Measurements from ENCODE around the gene SFXN5. TPM values are rescaled to one million over a fixed set of nuclear protein-coding genes. Genes with fewer than 3 reads are reported as not detected.
A peak's percentile ranks its signal among the peaks of the same experiment; 100 is the strongest.

Gene SFXN5
- polyA plus RNA-seq, 5 donors: 13.7 to 17.6 (median 14.9) TPM

DNA sequence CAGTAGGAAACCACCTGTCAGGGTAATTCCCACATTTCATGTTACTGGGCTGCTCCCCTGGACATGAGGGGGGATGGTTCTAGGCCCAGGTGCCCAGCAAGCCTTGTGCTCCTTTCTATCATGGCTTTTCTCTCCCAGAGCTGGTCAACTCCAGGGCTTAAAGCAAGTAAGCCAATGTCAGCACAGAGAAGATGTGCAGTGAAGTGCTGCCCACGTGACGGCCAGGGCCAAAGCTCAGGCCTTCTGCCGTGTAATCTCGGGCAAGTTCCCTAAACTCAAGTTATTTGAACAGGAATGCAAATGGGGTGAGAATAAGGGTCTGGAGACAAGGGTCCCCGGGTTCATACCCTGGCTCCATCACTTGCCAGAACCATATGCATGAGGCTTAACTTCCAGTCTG, 16.5 kb downstream of the SFXN5 start:
- DNase-seq: no peak

DNA sequence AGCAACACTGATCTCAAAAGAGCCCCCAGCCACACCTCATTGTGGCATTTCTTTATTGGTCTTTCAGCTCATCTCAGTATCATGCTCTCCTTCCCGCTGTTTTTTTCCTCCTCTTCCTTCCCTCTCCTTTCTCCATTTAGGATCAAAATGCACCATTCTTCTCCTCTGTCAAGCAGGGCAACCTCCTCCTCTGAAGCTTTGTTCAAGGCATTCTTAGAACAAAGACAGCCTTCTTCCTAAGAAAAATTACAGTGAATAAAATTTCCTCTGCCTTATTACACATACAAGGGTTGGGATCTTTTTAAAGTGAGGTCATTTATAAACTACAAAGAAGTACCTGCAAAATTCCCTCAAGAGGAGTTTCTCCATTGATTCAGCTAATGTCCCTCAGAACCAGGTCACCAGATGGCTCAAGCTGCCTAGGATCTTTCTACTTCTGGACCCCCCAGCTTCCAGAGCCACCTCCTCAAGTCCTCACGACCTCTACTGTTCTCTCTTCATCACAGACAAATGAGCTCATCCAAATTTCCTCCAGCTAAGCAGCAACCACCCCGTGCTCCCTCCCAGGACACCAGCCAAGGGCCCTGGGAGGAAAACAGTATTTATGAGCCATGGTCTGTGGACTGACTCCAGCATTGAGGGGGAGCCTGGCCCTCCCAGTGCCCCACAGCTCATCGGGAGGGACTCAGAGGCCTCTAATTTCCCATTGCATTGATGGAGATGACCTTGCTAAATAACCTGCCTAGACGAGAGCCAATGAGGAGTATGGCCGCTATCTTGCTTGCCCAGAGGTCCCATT, 18.0 kb downstream of the SFXN5 start:
- DNase-seq: no peak

DNA sequence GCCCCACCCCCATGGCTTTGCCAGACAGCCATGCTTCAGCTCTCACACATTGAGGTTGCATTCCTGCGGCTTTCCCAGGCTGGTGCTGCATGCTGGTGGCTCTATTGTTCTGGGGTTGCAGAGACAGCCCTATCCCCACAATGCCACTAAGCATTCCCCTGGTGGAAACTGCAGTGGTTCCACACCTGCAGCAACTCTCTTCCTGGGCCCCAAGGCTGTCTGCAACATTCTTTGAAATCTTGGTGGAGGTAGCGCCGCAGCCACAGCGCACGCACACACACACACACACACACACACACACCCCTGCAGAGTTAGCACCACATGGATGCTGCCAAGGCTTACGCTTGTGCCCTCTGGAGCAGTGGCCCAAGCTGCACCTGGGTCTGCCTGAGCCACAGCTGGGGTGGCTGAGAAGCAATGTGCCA, 21.4 kb downstream of the SFXN5 start:
- no peak for DNase-seq

DNA sequence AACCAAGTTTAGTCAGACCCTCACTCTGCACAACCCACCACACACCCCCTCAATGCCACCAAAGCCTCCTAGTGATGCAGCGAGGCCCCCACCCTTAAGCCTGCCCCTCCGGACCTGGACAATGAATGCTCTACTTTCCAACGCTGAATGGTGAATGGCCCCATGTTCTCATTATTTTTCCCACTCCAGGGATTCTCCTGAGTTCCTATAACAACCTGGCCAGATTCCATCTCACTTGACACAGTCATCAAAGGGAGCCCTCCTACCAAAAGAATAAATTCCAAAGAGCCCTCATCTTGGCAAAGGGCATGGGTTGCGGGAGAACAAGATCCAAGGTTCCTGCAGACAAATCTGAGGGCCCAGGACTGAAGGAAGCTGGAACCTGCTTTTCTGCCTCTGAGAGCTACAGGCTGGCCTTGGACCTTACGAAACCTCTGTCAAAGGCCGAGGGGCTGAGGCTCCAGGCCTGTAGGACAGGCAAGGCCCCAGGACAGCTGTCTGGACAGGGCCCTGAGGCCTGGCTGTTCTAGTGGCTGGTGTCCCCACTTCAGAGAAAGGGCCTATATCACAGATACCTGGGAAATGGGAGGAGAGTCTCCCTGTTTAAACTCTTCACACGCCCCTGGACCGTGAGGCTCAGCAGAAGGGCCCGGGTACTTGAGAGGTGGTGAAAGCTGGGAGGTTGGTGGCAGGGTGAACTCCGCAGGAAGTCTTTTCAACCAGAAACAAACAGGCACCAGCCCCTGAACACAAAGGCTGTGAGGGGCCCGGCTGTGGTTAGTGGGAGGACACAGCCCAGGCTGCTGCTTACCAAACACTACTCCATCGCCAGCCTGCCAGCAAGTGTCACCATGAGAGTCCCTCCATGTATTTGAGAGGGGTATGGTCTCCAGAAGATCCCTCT, 27.3 kb downstream of the SFXN5 start:
- DNase-seq: peak in 1 of 2 donors; percentile 13

DNA sequence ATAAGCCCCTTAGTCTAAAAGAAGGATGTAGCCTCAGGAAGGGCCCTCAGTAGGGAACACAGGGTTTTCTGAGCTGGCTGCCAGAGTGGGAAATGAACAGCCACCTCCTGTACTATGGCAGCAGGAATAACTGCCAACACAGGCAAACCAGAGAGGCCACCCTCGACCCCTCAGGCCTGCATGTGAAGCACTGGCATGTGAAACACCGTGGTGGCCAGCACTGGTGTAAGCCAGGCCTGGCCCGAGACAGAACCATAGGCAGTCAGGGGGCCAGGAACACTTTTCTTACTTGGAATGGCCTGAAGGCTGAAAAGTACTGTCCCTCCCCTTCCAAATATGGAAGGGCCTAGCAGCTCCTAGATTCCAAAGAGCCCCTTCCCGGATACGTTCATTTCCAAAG, 28.2 kb downstream of the SFXN5 start:
- DNase-seq: no peak

DNA sequence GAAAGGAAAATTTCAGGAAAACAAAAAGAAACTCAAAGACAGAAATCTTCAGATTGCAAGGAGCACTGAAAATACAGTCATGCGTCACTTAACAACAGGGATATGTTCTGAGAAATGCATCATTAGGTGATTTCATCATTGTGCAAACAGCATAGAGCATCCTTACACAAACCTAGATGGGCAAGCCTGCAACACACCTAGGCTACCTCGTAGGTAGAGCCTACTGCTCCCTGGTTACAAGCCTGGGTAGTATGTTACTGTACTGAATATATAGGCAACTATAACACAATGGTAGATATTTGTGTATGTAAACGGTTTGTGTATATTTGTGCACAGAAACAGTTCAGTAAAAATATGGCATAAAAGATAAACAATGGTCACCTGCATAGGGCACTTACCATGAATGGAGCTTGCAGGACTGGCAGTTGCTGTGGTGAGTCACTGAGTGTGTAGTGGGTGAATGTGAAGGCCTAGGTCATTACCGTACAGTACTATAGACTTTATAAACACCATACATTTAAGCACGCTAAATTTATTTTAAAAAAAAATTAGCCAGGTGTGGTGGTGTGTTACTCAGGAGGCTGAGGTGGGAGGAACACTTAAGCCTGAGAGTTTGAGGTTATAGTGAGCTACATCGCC, 33.4 kb downstream of the SFXN5 start:
- no peak for DNase-seq

DNA sequence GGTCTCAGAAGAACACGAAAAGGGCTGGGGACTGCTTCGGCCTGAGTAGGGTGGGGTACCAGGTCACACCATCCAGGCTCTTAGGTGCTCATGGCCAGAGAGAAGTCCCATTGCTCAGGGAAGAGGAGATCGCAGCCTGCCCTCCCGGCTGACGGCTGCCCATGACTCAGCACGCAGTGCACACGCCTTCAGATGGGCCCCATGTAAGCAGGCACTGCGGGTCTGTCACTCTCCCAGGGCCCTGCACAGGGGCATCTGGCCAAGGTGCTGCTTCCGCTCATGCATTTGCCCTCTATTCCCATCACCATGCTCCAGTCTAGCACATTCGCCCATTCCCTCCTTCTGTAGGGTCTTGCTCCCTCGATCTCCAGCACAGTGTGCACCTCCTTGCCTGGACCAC, 34.7 kb downstream of the SFXN5 start:
- no peak for DNase-seq

DNA sequence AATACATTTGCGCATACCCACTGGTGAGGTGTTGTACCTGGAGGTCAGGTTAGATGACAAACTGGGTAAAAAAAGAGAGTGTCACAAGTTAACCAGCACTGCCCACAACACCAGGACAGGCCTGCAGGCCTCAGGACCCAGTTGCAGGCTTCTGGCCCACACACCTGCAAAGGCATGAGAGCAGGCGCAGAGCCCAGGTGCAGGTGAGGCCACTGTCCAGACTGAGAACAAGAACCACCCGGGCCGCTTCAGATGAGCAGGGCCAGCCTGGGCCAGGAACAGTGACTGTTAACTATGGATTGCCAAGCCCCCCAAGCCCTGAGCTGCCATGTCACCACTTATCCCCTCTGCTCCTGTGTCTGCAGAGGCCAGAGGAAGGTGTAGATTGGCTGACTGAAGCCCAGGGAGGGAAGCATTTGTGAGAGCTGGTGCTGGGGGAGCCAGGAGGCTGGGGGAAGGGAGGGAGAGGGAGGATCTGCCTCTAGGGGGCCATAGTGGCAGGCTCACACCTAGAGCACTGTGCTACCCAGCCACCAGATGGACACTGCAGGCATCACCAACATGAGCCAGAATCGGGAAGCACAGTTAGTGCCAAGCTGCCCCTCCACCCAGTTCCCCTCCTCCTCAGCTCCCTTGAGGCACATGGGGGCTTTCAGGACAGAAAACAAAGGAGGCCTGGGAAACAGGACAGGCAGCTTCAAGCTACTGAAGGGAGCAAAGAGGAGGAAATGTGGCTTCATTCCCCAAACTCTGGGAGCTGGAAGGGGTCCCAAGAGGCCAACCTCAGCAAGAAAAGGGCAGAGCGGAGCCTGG, 35.4 kb downstream of the SFXN5 start:
- no peak for DNase-seq

DNA sequence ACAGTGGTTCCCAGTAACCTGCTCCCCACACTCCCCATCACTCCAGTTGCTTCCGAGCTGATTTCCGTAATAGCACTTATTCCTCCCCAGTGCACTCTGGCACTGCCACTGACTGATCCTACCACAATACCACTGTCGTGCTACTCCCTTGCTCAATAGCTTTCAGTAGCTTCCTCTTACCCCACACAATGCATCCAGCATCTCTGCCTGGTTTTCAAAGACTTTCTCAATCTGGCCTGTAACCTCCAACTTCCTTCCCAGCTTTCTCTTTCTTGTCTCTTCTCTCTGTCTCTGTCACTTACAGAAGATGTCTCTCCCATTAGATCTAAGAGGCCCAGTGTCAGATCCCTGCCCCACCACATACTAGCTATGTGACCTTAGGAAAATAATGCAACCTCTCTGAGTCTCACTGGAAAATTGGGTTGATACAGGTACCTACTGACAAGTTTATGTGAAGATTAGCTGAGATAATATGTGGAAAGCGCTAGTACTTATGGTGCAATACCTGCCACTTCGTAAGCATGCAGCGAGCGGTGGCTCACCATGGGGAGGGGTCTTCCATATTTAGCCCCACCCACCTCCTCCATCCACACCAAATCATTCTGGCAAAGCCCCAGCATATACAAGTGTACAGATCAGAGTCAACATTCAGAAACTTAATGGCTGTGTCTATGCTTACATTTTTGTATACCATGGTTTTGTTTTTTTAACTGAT, 36.7 kb downstream of the SFXN5 start:
- no peak for DNase-seq

DNA sequence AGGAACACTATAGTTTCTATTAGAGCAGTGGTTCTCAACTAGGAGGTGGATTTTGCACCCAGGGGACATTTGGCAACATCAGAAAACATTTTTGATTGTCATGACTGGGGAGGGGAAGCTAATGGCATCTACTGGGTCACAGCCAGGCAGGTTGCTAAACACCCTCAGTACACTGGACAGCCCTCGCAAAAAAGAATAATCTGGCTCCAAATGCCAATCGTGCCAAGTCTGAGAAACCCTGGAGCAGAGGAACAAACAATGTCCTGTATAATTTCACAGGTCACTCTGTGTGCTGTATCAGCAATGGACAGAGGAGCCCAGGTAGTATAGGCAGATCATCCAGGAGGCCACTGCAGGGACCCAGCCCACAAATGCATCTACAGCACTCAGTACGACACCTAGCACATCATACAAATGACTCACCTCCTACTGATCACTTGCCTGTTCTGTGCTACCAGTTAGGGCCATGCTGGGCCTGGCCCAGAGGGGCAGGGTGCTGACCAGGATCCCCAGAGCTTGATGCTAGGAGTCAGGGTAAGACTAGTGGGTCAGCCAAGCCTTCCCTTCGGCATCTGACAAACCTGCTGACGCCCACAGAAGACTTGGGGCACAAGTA, 37.6 kb downstream of the SFXN5 start:
- no peak for DNase-seq

DNA sequence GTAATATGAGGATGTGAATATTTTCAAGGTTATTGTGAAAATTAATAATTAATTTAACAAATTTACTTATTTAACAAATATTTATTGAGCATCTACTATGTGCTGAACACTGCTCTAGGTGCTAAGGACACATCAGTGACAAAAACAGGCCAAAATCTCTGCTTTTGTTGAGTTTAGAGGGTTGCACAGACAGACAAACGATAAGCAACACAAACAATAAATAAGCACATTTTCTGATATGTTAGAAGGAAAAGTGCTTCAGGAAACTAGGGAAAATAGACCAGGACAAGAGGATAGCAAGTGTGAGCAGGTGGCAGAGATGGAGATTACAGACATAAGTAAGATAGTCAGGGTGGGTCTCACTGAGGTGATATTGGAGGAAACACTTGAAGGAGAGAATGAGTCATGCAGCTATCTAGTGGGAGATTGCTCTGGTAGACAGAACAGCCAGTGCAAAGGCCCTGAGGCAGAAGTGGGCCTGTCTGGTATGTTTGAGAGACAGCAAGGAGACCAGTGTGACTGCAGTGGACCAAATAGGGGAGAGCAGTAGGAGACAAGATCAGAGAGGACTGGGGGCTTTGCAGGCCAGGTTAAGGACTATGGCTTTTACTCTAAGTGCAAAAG, 38.3 kb downstream of the SFXN5 start:
- DNase-seq: no peak

DNA sequence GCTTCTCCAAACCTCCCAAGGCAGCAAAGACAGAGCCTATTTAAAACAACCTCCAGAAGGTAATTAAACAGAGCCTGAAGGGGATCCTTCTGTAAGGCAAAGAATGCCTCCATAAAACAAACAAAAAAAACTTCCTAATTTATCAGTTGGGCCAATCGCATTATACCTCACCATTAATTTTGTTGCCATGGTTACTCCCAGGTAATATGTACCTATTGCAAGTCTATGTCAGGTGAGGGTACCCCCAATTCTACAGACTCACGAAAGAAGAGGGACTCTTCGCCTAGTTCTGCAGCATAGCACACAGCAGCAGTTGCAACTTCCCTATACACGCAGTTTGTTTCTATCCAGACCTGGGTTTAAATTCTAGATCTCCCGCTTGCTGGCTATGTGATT, 38.8 kb downstream of the SFXN5 start:
- no peak for DNase-seq

DNA sequence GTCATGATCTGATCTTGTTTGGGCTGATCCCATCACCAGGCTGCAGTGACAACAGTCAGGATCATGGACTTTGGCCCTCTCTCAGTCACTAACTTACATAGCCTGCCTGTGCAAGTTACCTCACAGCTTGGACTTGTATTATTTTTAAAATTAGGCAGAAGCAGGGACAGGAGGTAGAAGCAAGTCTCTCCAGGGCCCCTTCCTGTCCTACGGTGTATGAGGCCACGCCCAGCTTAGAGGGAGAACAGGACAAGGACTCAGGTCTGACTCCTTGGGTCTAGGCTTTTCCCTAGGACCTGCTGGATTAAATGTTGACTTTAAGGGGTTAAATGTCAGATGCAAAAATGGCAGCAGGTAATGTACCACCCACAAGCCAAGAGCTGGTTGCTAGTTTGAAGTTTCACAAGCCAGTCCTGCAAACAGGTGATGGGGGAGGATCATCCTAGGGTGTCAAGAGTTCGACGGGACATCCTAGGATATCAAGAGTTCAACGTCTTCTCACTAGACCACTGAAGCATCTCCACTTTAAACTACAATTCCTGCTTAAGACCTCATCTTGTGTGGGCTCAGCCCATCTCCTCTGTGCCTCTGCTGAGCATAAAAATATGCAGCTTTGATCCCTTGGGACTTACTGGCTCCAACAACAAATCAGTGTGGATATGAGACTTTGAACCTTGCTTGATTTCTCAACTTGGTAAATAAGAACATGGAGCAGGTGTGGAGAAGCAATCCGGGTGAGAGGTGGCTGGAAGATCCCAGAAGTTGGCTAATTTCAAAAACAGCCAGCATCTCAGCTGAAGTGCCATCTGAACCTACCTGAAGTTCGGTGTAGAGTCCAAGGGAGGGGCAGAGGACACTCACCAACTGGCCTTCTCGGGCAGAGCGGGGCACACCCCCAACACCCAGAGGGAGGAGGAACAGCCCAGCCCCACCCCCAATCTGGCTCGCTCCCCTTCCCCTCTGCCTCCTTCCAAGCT, 39.5 kb downstream of the SFXN5 start:
- DNase-seq: no peak

DNA sequence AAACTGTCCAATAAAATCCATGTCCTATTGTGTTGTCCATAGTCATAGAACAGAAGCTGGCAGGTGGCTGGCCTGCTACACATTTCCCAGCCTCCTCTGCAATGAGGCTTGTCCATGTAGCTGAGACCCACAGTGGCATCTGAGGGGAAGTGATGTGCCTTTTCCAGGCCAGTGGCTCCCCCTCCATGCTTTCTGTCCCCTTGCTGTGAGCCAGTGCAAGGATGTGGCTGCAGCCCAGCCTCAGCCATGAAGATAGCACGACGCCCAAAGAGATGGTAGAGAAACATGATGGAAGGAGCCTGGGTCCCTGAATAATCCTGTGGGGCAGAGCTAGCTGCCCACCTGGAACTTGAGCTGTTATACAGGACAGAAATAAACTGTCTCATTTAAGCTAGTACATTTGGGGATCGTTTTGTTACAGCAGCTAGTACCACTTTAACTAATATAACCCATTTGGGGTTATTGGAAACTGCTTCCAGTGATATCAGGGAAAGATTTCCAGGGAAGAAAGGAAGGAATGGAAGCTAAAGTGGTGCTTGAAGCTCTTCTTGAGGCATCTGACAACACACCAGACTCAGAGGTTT, 40.3 kb downstream of the SFXN5 start:
- DNase-seq: no peak

DNA sequence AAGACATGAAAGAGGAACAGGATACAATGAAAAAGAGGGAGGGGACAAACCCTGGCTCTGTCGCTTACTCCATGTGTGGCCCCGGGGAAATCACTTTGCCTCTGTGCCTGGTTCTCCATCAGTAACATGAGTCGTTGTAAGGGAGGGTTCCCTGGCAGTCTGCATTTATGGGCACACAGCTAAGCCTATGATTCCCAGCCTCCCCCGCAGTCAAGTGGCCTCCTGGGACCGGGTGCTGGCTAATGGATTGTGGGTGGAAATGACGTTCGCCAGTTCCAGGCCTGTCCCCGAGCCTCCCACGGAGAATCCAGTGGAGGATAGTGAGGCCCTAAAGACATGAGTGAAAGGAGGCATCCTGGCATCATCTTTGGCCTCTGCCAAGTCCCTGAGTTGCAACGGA, 42.7 kb downstream of the SFXN5 start:
- DNase-seq: no peak

DNA sequence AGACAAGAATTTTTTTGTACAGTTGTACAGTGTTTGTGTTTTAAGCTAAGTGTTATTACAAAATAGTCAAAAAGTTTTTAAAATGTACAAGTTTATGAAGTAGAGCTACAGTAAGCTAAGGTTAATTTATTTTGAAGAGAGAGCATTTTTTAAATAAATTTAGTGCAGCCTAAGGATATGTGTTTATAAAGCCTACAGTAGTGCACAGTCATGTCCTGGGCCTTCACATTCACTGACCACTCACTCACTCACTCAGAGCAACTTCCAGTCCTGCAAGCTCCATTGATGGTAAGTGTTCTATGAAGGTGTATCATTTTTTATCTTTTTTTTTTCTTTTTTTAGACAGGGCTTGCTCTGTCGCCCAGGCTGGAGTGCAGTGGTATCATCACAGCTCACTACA, 44.2 kb downstream of the SFXN5 start:
- DNase-seq: no peak

DNA sequence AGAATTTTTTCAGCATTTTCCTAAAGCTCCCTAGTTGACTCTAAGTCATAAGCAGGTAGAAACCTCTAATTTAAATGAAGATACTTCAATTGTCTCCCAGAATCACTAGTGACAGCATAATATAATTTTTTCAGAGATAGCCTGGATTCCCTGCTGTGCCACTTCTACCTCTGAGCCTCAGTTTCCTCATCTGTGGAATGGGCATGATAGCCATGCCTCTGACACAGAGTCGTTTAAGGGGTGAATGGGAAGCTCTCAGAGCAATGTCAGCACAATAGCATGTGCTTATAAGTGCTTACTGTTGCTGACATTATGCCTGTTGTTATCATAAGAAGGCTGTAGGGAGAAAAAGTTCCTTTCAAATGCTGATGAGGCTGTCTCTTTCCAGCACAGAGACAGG, 48.0 kb downstream of the SFXN5 start:
- DNase-seq: no peak

DNA sequence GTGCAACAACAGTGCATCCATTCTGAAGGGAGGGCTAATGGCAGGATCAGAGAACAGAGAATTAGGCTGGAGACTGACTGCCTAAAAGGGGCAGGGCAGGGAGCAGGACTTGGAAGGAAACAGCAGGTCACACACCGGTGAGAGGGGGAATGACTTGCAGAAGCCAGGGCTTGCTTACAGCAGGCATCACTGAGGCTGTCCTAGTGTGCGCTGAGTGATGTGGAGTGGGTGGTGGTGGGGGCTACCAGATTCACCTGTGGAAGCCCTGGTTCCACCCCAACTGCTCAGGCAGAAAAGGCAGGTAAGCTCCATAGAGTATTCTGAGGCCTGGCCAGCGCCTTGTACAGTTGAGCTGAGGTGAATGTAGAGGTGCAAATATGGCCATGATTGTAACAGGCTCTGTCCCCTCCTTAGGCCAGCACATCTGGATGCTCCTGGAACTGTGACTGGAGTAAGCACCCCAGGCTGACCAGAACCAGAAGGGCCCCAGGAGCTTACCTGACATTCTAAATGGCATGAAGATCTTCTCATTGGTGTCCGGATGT, 49.4 kb downstream of the SFXN5 start:
- no peak for DNase-seq
